ENCODE data around the gene SIRT2. TPM values are rescaled to one million over a fixed set of nuclear protein-coding genes. Genes with fewer than 3 reads are reported as not detected.

The SIRT2 gene
- total RNA-seq, 1 donor from 2014 or later, result 125 TPM

DNA sequence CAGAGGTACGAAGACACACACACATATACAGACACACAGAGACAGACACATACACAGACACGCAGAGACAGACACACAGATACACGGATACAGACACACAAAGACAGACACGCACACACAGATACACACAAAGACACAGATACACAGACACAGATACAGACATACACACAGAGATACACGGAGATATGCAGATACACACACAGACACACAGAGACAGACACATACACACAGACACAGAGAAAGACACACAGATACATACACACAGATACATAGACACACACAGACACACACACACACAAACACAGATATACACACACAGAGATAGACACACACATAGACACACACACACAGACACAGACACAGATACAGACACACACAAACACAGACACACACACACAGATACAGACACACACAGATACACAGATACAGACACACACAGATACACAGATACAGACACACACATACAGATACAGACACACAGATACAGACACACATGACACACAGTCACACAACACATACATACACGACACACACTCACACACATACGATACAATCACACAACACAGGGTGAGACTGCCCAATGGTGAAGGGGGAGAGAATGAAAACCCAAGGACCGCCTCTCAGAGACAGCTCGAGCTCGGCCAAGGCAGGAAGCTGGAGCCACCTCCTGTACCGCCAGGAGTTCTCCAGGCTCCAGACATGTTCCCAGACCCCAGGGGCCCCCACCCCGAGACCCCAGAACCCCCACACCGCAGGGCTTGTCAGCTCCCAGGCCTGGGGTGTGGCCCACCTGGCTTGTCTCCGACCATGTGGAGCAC, 21.4 kb upstream of the SIRT2 start:
- Histone ChIP-seq H3K4me3 (ENCODE audit: low read length in 3 of 3) (no peak overlapping the region), H3K4me1 (ENCODE audit: control insufficient read depth in 3 of 3, insufficient read depth in 3 of 3, low read length in 3 of 3) (no peaks in the 10 kb centered on the region), H3K27ac (ENCODE audit: low read depth, low read length) (no peak overlapping the region), H3K27me3 (ENCODE audit: control insufficient read depth in 3 of 3, insufficient read depth in 3 of 3, low read length in 3 of 3) (no peaks in the 10 kb centered on the region), H3K9me3 (ENCODE audit: control insufficient read depth in 3 of 3, low read length in 3 of 3) (no peaks in the 10 kb centered on the region), H3K36me3 (ENCODE audit: control insufficient read depth in 3 of 3, insufficient read depth in 3 of 3, low read length in 3 of 3) (peaks cover 15 to 23% (median 22%) of the 10 kb centered on the region in 3 donors), H3K9ac (ENCODE audit: low read depth in 1 of 3, low read length in 3 of 3) (no peak overlapping the region)

DNA sequence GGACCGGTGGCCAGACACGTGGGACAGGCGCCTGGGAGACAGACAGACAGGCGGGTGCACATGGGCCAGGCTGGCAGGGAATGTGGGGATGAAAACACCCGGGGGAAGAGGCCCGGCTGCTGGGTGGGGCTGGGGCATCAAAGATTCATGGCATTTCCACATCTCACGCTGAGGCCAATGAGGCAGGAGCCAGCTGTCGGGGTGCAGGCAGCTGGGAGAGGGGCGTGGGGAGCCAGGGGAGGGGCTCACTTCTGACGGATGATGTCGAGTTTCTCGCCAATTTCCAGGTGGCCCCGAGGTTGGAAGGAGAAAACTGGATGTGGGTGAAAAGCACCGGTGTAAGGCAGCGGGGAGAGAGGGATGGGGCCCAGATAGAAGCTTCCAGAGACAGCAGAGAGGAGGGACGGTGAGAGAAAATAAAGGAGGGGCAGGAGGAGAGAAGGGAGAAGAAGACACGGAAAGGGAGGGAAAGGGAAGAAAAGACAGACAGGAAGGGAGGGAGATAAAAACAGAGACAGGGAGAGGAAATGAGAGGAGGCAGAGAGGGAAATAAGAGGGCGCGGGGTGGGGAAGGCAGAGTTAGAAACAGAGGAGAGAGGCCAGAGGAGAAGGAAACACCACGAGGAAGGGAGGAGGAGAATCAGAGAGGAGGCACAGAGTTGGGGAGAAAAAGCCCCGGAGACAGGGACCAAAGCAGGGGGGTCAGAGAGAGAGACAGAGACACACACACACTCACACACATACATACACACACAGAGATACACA, 20.6 kb upstream of the SIRT2 start:
- H3K36me3 ChIP-seq (ENCODE audit: control insufficient read depth in 3 of 3, insufficient read depth in 3 of 3, low read length in 3 of 3), result peaks cover 17 to 25% (median 19%) of the 10 kb centered on the region in 3 donors
- H3K4me3 ChIP-seq (ENCODE audit: low read length in 3 of 3), result no peak overlapping the region
- no peaks in the 10 kb centered on the region for H3K4me1 ChIP-seq (ENCODE audit: control insufficient read depth in 3 of 3, insufficient read depth in 3 of 3, low read length in 3 of 3)
- H3K27me3 ChIP-seq (ENCODE audit: control insufficient read depth in 3 of 3, insufficient read depth in 3 of 3, low read length in 3 of 3), result no peaks in the 10 kb centered on the region
- no peaks in the 10 kb centered on the region for H3K9me3 ChIP-seq (ENCODE audit: control insufficient read depth in 3 of 3, low read length in 3 of 3)
- no peak overlapping the region for H3K27ac ChIP-seq (ENCODE audit: low read depth, low read length)
- H3K9ac ChIP-seq (ENCODE audit: low read depth in 1 of 3, low read length in 3 of 3), result no peak overlapping the region

DNA sequence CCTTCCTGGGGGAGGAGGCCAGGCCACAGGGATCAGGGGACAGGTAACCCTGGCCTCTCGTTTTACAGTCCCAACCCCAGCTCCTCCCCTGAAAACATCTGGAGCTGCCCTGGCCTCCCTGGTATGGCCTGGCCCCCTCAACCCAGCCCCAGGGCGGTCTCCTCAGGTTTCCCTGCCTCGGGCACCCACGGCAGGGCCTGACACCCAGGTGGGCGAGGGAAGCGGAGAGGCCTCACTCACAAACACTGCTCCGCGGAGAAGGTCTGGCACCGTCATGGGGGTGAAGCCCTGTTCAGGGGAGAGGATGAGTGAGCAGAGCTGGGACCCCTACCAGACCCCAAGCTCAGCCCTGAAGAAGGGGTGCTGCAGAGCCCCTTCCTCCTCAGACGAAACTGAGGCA, 19.1 kb upstream of the SIRT2 start:
- Histone ChIP-seq H3K27ac (ENCODE audit: low read depth, low read length) (no peak overlapping the region), H3K4me3 (ENCODE audit: low read length in 3 of 3) (no peak overlapping the region), H3K9ac (ENCODE audit: low read depth in 1 of 3, low read length in 3 of 3) (no peak overlapping the region), H3K9me3 (ENCODE audit: control insufficient read depth in 3 of 3, low read length in 3 of 3) (no peaks in the 10 kb centered on the region), H3K4me1 (ENCODE audit: control insufficient read depth in 3 of 3, insufficient read depth in 3 of 3, low read length in 3 of 3) (no peaks in the 10 kb centered on the region), H3K27me3 (ENCODE audit: control insufficient read depth in 3 of 3, insufficient read depth in 3 of 3, low read length in 3 of 3) (no peaks in the 10 kb centered on the region), H3K36me3 (ENCODE audit: control insufficient read depth in 3 of 3, insufficient read depth in 3 of 3, low read length in 3 of 3) (peaks cover 10 to 16% (median 12%) of the 10 kb centered on the region in 3 donors)

DNA sequence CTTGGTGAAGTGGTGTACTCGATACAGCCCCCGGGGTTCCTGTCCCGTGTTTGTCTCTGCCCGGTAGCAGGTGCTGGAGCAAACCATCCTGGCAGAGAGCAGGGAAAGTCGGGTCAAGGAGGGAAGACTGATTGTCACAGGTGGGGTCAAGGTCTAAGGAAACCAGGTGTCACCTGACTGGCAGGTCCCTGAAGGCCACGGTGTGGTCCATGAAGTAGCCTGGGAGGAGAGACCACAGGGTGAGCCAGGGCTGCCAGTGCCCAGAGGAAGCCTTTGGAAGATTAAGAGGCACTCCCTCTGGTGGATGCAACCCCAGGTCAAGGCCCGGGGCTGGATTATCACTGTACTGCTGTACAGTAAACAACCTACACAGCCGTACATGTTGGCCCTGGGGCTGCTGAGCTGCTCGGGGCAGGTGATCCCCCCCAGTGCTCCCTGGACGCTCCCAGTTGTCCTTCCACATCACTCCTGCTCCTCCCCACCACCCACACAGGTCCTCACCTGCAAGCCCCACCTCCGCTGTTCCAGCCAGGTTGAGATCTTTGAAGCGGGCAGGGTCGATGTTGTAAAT, 18.6 kb upstream of the SIRT2 start:
- H3K27me3 ChIP-seq (ENCODE audit: control insufficient read depth in 3 of 3, insufficient read depth in 3 of 3, low read length in 3 of 3), result no peaks in the 10 kb centered on the region
- H3K36me3 ChIP-seq (ENCODE audit: control insufficient read depth in 3 of 3, insufficient read depth in 3 of 3, low read length in 3 of 3), result peaks cover 10 to 16% (median 12%) of the 10 kb centered on the region in 3 donors
- H3K4me3 ChIP-seq (ENCODE audit: low read length in 3 of 3), result no peak overlapping the region
- no peaks in the 10 kb centered on the region for H3K9me3 ChIP-seq (ENCODE audit: control insufficient read depth in 3 of 3, low read length in 3 of 3)
- H3K4me1 ChIP-seq (ENCODE audit: control insufficient read depth in 3 of 3, insufficient read depth in 3 of 3, low read length in 3 of 3), result no peaks in the 10 kb centered on the region
- H3K27ac ChIP-seq (ENCODE audit: low read depth, low read length), result no peak overlapping the region
- peak overlapping the region in 1 of 3 donors; percentile 8 for H3K9ac ChIP-seq (ENCODE audit: low read depth in 1 of 3, low read length in 3 of 3)

DNA sequence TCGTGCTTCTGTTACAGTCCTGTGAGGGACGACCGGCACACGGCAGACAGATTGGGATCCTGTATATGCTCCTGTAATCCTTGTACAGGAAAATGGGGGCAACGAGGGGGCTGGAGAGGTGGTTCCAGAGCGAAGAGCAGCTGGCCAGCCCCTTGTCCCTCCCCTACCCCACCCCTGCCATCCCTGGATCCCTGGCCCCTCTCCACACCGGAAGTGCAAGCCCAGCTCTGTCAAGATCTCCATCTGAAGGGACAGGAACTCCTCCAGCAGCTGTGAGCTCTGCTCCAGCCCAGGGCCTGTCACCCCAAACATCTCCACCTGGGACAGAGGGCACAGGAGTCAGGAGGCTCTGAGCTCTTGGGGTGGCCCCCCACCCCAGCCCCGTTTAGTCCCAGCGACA, 18.1 kb upstream of the SIRT2 start:
- Histone ChIP-seq H3K27ac (ENCODE audit: low read depth, low read length) (no peak overlapping the region), H3K27me3 (ENCODE audit: control insufficient read depth in 3 of 3, insufficient read depth in 3 of 3, low read length in 3 of 3) (no peaks in the 10 kb centered on the region), H3K4me1 (ENCODE audit: control insufficient read depth in 3 of 3, insufficient read depth in 3 of 3, low read length in 3 of 3) (no peaks in the 10 kb centered on the region), H3K4me3 (ENCODE audit: low read length in 3 of 3) (no peak overlapping the region), H3K9ac (ENCODE audit: low read depth in 1 of 3, low read length in 3 of 3) (peak overlapping the region in 1 of 3 donors; percentile 45), H3K36me3 (ENCODE audit: control insufficient read depth in 3 of 3, insufficient read depth in 3 of 3, low read length in 3 of 3) (peaks cover 10 to 16% (median 10%) of the 10 kb centered on the region in 3 donors), H3K9me3 (ENCODE audit: control insufficient read depth in 3 of 3, low read length in 3 of 3) (no peaks in the 10 kb centered on the region)

DNA sequence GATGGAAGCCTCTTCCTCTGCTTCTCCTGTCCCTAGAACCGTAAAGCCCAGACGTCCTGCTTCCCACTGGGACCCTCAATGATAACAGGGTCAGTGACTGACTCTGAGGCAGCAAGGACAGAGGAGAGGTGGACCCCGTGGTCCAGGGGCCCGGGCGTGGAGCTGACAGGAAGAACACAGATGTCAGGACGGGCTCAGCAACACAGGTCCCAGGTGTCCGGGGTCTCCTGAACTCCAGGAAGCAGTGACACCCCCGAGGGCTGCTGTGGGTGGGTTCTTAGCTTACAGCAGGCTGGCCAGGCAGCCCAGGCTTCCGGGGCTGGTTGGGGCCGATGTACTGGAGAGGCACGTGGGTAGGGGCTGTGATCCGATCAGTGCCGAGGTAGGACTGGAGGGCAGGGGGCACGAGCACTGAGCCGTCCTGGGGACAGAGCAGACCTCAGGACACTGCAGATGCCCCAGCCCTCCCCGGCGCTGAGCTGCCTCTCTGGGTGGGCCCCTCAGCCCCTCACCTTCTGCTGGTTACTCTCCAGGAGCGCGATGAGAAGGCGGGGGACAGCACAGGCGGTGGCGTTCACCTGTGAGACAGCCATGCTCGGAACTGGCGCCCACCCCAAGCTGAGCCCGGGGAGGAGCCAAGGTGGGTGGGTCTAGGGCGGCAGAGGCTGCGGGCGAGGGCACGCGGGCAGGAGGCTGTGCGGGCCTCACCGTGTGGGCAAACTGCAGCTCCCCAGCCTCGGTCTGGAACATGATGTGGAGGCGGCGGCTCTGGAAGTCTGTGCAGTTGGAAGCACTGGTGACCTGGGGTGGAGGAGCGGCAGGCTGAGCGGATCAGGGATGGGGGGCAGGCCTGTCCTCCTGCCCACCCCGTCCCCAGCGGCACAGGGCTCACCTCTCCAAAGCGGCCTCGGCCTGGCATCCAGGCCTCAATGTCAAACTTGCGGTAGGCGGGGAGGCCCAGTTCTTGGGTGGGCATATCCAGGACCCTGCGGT, 16.2 kb upstream of the SIRT2 start:
- H3K9me3 ChIP-seq (ENCODE audit: control insufficient read depth in 3 of 3, low read length in 3 of 3), result no peaks in the 10 kb centered on the region
- H3K9ac ChIP-seq (ENCODE audit: low read depth in 1 of 3, low read length in 3 of 3), result no peak overlapping the region
- peaks cover 0 to 5% (median 0%) of the 10 kb centered on the region in 3 donors for H3K27me3 ChIP-seq (ENCODE audit: control insufficient read depth in 3 of 3, insufficient read depth in 3 of 3, low read length in 3 of 3)
- no peak overlapping the region for H3K4me3 ChIP-seq (ENCODE audit: low read length in 3 of 3)
- no peaks in the 10 kb centered on the region for H3K4me1 ChIP-seq (ENCODE audit: control insufficient read depth in 3 of 3, insufficient read depth in 3 of 3, low read length in 3 of 3)
- H3K27ac ChIP-seq (ENCODE audit: low read depth, low read length), result no peak overlapping the region
- peaks cover 2 to 10% (median 7%) of the 10 kb centered on the region in 3 donors for H3K36me3 ChIP-seq (ENCODE audit: control insufficient read depth in 3 of 3, insufficient read depth in 3 of 3, low read length in 3 of 3)

DNA sequence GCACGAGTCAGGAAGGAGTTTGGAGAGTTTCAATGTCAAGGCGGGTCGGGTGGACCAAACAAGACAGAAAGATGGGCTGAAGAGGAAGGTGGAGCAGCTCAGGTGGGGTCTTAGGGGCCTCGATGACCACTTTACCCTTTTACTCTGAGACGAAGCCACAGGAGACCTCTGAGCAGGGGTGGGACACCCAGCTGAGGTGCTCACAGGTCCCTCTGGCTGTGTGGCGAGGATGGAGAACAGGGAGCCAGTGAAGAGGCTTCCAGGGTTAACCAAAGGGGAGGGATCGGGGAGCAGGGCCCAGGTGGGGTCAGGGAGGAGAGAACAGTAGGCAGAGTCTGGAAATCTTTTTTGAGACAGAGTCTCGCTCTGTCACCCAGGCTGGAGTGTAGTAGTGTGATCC, 14.5 kb upstream of the SIRT2 start:
- peaks cover 6 to 17% (median 15%) of the 10 kb centered on the region in 3 donors for H3K36me3 ChIP-seq (ENCODE audit: control insufficient read depth in 3 of 3, insufficient read depth in 3 of 3, low read length in 3 of 3)
- no peak overlapping the region for H3K9ac ChIP-seq (ENCODE audit: low read depth in 1 of 3, low read length in 3 of 3)

DNA sequence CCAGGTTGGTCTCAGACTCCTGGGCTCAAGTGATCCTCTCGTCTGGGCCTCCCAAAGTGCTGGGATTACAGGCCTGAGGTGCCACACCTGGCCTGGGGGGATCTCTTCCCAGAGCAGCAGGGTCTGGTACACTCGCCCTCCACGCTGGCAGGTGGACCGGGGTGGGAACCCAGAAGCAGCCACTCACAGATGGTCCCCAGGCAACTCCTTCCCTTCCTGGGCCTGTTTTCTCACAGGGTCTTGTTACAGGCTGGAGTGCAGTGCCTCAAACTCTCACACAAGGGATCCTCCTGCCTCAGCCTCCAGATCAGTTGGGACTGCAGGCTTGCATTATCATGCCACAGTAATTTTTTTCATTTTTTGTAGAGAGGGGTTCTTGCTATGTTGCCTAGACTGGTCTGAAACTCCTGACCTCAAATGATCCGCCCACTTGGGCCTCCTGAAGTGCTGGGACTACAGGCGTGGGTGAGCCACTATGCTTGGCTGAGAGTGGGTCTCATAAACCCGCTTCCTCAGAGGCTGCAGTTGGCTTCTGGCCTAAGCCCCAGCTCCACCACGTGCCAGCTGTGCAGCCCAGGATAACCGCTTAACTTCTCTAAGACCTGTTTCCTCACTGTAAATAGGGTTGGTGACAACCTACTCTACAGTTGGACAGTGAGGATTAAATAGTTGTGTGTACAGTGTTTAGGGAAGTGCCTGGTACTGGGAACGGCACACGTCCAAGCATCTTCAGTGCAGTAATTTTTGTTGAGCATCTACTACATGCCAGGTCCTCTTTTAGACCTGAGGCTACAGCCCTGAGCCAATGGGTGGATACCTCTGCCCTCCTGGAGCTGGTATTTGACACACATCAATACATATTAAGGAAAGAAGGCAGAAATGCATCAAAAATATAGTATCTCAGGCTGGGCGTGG, 13.4 kb upstream of the SIRT2 start:
- no peak overlapping the region for H3K27ac ChIP-seq (ENCODE audit: low read depth, low read length)
- no peak overlapping the region for H3K9ac ChIP-seq (ENCODE audit: low read depth in 1 of 3, low read length in 3 of 3)
- H3K4me1 ChIP-seq (ENCODE audit: control insufficient read depth in 3 of 3, insufficient read depth in 3 of 3, low read length in 3 of 3), result no peaks in the 10 kb centered on the region
- no peaks in the 10 kb centered on the region for H3K9me3 ChIP-seq (ENCODE audit: control insufficient read depth in 3 of 3, low read length in 3 of 3)
- H3K4me3 ChIP-seq (ENCODE audit: low read length in 3 of 3), result no peak overlapping the region
- H3K27me3 ChIP-seq (ENCODE audit: control insufficient read depth in 3 of 3, insufficient read depth in 3 of 3, low read length in 3 of 3), result peaks cover 0 to 5% (median 0%) of the 10 kb centered on the region in 3 donors
- peaks cover 6 to 21% (median 19%) of the 10 kb centered on the region in 3 donors for H3K36me3 ChIP-seq (ENCODE audit: control insufficient read depth in 3 of 3, insufficient read depth in 3 of 3, low read length in 3 of 3)

More for the DNA sequence above, 14.5 kb upstream of the SIRT2 start:
- Histone ChIP-seq H3K4me1 (ENCODE audit: control insufficient read depth in 3 of 3, insufficient read depth in 3 of 3, low read length in 3 of 3) (no peaks in the 10 kb centered on the region), H3K27ac (ENCODE audit: low read depth, low read length) (no peak overlapping the region), H3K27me3 (ENCODE audit: control insufficient read depth in 3 of 3, insufficient read depth in 3 of 3, low read length in 3 of 3) (peaks cover 0 to 5% (median 0%) of the 10 kb centered on the region in 3 donors), H3K9me3 (ENCODE audit: control insufficient read depth in 3 of 3, low read length in 3 of 3) (no peaks in the 10 kb centered on the region), H3K4me3 (ENCODE audit: low read length in 3 of 3) (no peak overlapping the region)
